Vagina (tissue), 2 donors: ENCODE results near the gene OR1M1. TPM values are rescaled to one million over a fixed set of nuclear protein-coding genes. Genes with fewer than 3 reads are reported as not detected.
"Not testable (repeated sequence)": the region's sequence is repeated elsewhere in the genome, so short reads cannot be mapped to it uniquely, and the experiment has no call there.

Experiments
- DNase-seq, 2 donors: peaks; one replicate each; pipeline ENCODE4 v3.0.0-alpha.2; 2017; ENCODE audit errors: extremely low spot score in 2 of 2
- H3K27ac ChIP-seq: fragments of 200-600 bp; sonication (generic); one replicate; pipeline ENCODE4 v1.5.1; 2019
- H3K27me3 ChIP-seq: fragments of 200-600 bp; sonication (generic); one replicate; pipeline ENCODE4 v1.5.1; 2019
- H3K36me3 ChIP-seq, 2 donors: fragments of 200-600 bp; sonication (generic); one replicate each; pipeline ENCODE4 v1.5.1; 2017 to 2019
- H3K4me1 ChIP-seq: fragments of 200-600 bp; sonication (generic); one replicate; pipeline ENCODE4 v1.5.1; 2019
- H3K4me3 ChIP-seq, 2 donors: fragments of 200-600 bp; sonication (generic); 1 replicate in 1 of 2; 2 replicates in 1 of 2; pipeline ENCODE4 v1.5.1; 2016 to 2019
- H3K9me3 ChIP-seq: fragments of 200-600 bp; sonication (generic); one replicate; pipeline ENCODE4 v1.5.1; 2019
- CTCF ChIP-seq, 3 experiments: fragments of 450-650 bp in 2 of 3; fragments of 200-600 bp in 1 of 3; sonication (generic) in 1 of 3; IDR thresholded peaks; one replicate each; pipeline ENCODE4 v1.5.1; 2017 to 2019; ENCODE audit warnings: antibody characterized with exemption in 3 of 3, mild to moderate bottlenecking in 2 of 3, moderate library complexity in 2 of 3
- POLR2A ChIP-seq, 2 donors: fragments of 450-650 bp; IDR thresholded peaks; one replicate each; pipeline ENCODE4 v1.6.1; 2017; ENCODE audit warnings: antibody characterized with exemption in 2 of 2, mild to moderate bottlenecking in 2 of 2, moderate library complexity in 2 of 2
- POLR2AphosphoS5 ChIP-seq, 2 donors: sonication (generic); formaldehyde crosslinking; IDR thresholded peaks; one replicate each; pipeline ENCODE4 v1.9.0; 2017; ENCODE audit warnings: antibody characterized with exemption in 2 of 2, mild to moderate bottlenecking in 2 of 2, low read depth in 1 of 2; ENCODE audit not compliant: insufficient read depth in 1 of 2
- intact Hi-C: fragments of 100-400 bp; cut with DNase I; formaldehyde crosslinking; loops from one replicate; pipeline ENCODE4 v1.15.1; 2023
- total RNA-seq: library from RNA; depleted of rRNA; stranded (reverse); fragments of >200 nt; gene quantifications from one replicate; pipeline ENCODE4 v1.2.3, GENCODE V29; 2016

OR1M1 gene
- total RNA-seq, 1 donor from 2014 or later, result not detected

DNA sequence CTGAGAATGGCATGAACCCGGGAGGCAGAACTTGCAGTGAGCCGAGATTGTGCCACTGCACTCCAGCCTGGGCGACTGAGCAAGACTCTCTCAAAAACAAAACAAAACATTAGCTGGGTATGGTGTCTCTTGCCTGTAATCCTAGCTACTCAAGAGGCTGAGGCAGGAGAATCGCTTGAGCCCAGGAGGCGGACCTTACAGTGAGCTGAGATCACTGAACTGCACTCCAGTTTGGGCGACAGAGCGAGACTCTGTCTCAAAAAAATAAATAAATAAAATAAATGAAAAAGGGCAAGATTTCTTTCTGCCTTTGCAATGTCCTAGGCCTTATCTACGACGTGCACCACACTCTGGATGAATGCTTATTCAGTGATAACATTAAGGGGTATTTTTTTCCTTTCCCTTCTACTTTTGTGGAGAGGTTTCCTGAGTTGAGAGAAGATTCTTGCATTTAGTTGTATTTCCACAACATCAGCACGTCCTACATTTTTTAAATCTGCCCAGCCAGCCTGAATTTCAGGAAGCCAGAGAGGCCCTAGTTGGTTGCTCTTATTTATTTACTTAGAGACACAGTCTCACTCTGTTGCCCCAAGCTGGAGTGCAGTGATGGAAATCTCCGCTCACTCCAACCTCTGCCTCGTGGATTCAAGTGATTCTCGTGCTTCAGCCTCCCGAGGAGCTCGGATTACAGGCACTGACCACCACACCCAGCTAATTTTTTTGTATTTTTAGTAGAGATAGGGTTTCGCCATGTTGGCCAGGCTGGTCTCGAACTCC lies 26.1 kb upstream of the OR1M1 start:
- H3K4me1 ChIP-seq, result no peaks in the 10 kb centered on the region
- no peaks in the 10 kb centered on the region for H3K36me3 ChIP-seq
- intact Hi-C loops, result no loop called here
- no peak for DNase-seq
- H3K4me3 ChIP-seq, result no peak overlapping the region
- no peaks in the 10 kb centered on the region for H3K27me3 ChIP-seq
- no peak overlapping the region for H3K27ac ChIP-seq
- H3K9me3 ChIP-seq, result no peaks in the 10 kb centered on the region
- TF ChIP-seq POLR2AphosphoS5 (IDR thresholded peaks at IDR 0.05; ENCODE audit: insufficient read depth in 1 of 2, low read depth in 1 of 2) (no peak), POLR2A (IDR thresholded peaks at IDR 0.05) (no peak), CTCF (IDR thresholded peaks at IDR 0.05) (no peak)

GRCh38 chr19:9061879-9062278 lies 25.0 kb upstream of the OR1M1 start:
- no peak for DNase-seq
- intact Hi-C loops, result no loop called here

GRCh38 chr19:9065457-9066014 lies 21.3 kb upstream of the OR1M1 start:
- H3K4me1 ChIP-seq, result no peaks in the 10 kb centered on the region
- intact Hi-C loops, result no loop called here
- no peak overlapping the region for H3K27ac ChIP-seq
- no peak for TF ChIP-seq CTCF (IDR thresholded peaks at IDR 0.05)
- no peak for TF ChIP-seq POLR2AphosphoS5 (IDR thresholded peaks at IDR 0.05; ENCODE audit: insufficient read depth in 1 of 2, low read depth in 1 of 2)
- no peak for TF ChIP-seq POLR2A (IDR thresholded peaks at IDR 0.05)
- H3K9me3 ChIP-seq, result no peaks in the 10 kb centered on the region
- H3K36me3 ChIP-seq, result no peaks in the 10 kb centered on the region
- no peak for DNase-seq
- no peaks in the 10 kb centered on the region for H3K27me3 ChIP-seq
- no peak overlapping the region for H3K4me3 ChIP-seq

More at GRCh38 chr19:9061879-9062278, 25.0 kb upstream of the OR1M1 start:
- Histone ChIP-seq H3K27me3 (no peaks in the 10 kb centered on the region), H3K27ac (no peak overlapping the region), H3K9me3 (no peaks in the 10 kb centered on the region), H3K4me1 (no peaks in the 10 kb centered on the region), H3K4me3 (no peak overlapping the region), H3K36me3 (no peaks in the 10 kb centered on the region)
- no peak for TF ChIP-seq POLR2A (IDR thresholded peaks at IDR 0.05)

GRCh38 chr19:9070066-9070465 lies 16.8 kb upstream of the OR1M1 start:
- DNase-seq, result no peak
- Histone ChIP-seq H3K27me3 (no peaks in the 10 kb centered on the region), H3K4me1 (peaks cover 4% of the 10 kb centered on the region), H3K36me3 (no peaks in the 10 kb centered on the region), H3K27ac (no peak overlapping the region), H3K4me3 (no peak overlapping the region), H3K9me3 (no peaks in the 10 kb centered on the region)
- intact Hi-C loops, result loop anchor here (10.0 kb wide), 1 partner anchor 415 kb away; no protein-coding TSS in a partner anchor
- no peak for TF ChIP-seq POLR2AphosphoS5 (IDR thresholded peaks at IDR 0.05; ENCODE audit: insufficient read depth in 1 of 2, low read depth in 1 of 2)
- no peak for TF ChIP-seq POLR2A (IDR thresholded peaks at IDR 0.05)
- no peak for TF ChIP-seq CTCF (IDR thresholded peaks at IDR 0.05)

GRCh38 chr19:9071720-9072119 lies 15.1 kb upstream of the OR1M1 start:
- H3K4me3 ChIP-seq, DNase-seq, H3K36me3 ChIP-seq, H3K27ac ChIP-seq, H3K27me3 ChIP-seq, H3K9me3 ChIP-seq: not testable (repeated sequence)
- H3K4me1 ChIP-seq, result peaks cover 12% of the 10 kb centered on the region
- intact Hi-C loops, result loop anchor here (10.0 kb wide), 1 partner anchor 417 kb away; no protein-coding TSS in a partner anchor

DNA sequence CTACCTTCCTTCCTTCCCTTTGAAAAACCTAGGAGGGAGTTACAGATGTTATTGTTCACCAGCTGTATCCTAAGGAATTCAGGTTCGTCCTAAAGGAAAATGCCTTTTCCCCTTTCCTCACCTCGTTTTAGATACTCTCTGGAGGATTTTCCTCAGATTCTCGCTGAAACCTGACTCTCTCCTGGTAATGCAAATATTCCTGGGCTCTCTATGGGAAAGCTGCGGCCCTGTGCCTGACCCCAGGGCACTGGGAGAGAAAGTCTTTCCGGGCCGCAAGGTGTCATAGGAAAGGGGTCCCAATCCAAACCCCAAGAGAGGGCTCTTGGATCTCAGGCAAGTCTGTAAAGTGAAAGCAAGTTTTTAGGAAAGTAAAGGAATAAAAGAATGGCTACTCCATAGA lies 13.1 kb upstream of the OR1M1 start:
- H3K4me3 ChIP-seq, result no peak overlapping the region
- TF ChIP-seq POLR2A (IDR thresholded peaks at IDR 0.05) (no peak), CTCF (IDR thresholded peaks at IDR 0.05) (no peak), POLR2AphosphoS5 (IDR thresholded peaks at IDR 0.05; ENCODE audit: insufficient read depth in 1 of 2, low read depth in 1 of 2) (no peak)
- H3K36me3 ChIP-seq, result no peaks in the 10 kb centered on the region
- no peaks in the 10 kb centered on the region for H3K9me3 ChIP-seq
- peaks cover 12% of the 10 kb centered on the region for H3K4me1 ChIP-seq
- intact Hi-C loops, result loop anchor here (10.0 kb wide), 1 partner anchor 419 kb away; no protein-coding TSS in a partner anchor
- no peak for DNase-seq
- H3K27me3 ChIP-seq, result no peaks in the 10 kb centered on the region
- no peak overlapping the region for H3K27ac ChIP-seq
